Measurements from ENCODE around the gene LRTM2. TPM values are rescaled to one million over a fixed set of nuclear protein-coding genes. Genes with fewer than 3 reads are reported as not detected.
A peak's percentile ranks its signal among the peaks of the same experiment; 100 is the strongest.

The LRTM2 gene
- total RNA-seq, 2 donors from 2014 or later = not detected

DNA sequence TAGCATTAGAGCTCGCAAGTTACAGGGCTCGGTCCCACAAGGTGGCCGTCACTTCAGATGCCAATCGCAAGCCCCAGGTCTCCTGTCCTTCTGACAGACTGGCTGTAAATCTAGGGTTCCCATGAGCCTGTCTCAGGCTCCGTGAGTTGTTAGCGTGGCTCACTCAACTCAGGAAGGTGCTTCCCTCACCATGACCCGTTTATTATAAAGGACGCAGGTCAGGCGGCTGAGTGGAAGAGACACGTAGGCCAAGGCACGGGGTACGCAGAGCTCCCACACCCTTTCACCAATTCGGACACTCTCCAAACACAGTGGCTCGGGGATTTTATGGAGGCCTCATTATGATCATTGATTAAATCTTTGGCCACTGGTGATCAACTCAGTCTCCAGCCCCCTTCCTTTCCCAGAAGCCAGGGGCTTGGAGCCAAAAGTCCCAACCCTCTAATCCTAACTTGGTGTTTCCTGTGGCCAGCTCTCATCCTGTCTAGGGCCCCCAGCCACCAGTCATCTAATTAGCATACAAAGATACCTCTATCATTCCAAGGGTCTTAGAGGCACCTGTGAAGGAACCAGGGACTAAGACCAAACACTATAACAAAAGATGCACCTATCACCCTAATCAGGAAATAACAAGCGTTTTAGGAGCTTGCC lies 25.8 kb upstream of the LRTM2 start:
- TF ChIP-seq, protein P1, sequence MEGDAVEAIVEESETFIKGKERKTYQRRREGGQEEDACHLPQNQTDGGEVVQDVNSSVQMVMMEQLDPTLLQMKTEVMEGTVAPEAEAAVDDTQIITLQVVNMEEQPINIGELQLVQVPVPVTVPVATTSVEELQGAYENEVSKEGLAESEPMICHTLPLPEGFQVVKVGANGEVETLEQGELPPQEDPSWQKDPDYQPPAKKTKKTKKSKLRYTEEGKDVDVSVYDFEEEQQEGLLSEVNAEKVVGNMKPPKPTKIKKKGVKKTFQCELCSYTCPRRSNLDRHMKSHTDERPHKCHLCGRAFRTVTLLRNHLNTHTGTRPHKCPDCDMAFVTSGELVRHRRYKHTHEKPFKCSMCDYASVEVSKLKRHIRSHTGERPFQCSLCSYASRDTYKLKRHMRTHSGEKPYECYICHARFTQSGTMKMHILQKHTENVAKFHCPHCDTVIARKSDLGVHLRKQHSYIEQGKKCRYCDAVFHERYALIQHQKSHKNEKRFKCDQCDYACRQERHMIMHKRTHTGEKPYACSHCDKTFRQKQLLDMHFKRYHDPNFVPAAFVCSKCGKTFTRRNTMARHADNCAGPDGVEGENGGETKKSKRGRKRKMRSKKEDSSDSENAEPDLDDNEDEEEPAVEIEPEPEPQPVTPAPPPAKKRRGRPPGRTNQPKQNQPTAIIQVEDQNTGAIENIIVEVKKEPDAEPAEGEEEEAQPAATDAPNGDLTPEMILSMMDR (IDR thresholded peaks at IDR 0.05) = no peak
- no peak for TF ChIP-seq POLR2A (IDR thresholded peaks at IDR 0.05)
- H3K27ac ChIP-seq = no peak overlapping the region
- H3K9me3 ChIP-seq = no peaks in the 10 kb centered on the region
- no peaks in the 10 kb centered on the region for H3K36me3 ChIP-seq (replicated peaks in 1 of 2; ENCODE audit: insufficient read depth in 1 of 2, low read depth in 2 of 2)
- no peak overlapping the region for H3K4me3 ChIP-seq
- H3K4me1 ChIP-seq = peaks cover 21% of the 10 kb centered on the region
- 73 to 75% methylated on average over 10 to 15 of the region's 15 CpGs for WGBS, 2 donors
- no peaks in the 10 kb centered on the region for H3K27me3 ChIP-seq
- ATAC-seq (no peak), DNase-seq (no peak)
- intact Hi-C loops (cut with DNase I) = loop anchor here (5.0 kb wide), 2 partner anchors 133 to 142 kb away; no protein-coding TSS in a partner anchor

DNA sequence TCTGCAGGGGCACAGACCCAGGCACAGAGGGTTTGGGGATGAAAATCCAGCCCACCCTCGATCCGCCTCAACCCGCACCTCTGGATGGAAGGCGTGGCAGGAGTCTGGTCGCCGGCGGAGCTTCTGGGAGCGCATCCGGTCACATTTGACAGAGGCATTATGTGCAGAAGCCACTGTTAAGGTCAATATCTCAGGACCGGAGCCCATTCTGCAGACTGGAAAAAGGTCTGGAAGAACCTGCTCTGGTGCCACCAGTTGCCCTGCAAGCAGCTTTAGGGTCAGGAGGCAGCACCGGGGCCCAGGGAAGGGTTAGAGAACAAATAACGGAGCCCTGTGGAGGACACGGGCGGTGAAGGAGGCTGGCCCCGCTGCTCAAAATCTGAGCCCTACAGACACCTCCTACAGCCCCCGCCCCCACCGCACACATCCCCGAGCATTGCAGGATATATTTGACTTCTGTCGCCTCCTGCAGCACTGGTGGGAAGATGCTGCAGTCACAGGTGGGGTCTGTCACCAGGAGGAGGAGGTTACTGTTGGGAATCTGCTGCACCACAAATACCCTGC lies 25.1 kb upstream of the LRTM2 start:
- Histone ChIP-seq H3K4me1 (peaks cover 21% of the 10 kb centered on the region), H3K9me3 (no peaks in the 10 kb centered on the region), H3K27ac (peak overlapping the region in 1 of 4 donors; percentile 11), H3K27me3 (no peaks in the 10 kb centered on the region), H3K36me3 (replicated peaks in 1 of 2; ENCODE audit: insufficient read depth in 1 of 2, low read depth in 2 of 2) (no peaks in the 10 kb centered on the region), H3K4me3 (no peak overlapping the region)
- WGBS, 2 donors = 65 to 71% methylated on average over 15 to 19 of the region's 19 CpGs
- no peak for DNase-seq
- no peak for ATAC-seq
- intact Hi-C loops (cut with DNase I) = loop anchor here (5.0 kb wide), 1 partner anchor 132 kb away; no protein-coding TSS in a partner anchor
- TF ChIP-seq, protein P1 (IDR thresholded peaks at IDR 0.05) = no peak
- TF ChIP-seq POLR2A (IDR thresholded peaks at IDR 0.05) = no peak

DNA sequence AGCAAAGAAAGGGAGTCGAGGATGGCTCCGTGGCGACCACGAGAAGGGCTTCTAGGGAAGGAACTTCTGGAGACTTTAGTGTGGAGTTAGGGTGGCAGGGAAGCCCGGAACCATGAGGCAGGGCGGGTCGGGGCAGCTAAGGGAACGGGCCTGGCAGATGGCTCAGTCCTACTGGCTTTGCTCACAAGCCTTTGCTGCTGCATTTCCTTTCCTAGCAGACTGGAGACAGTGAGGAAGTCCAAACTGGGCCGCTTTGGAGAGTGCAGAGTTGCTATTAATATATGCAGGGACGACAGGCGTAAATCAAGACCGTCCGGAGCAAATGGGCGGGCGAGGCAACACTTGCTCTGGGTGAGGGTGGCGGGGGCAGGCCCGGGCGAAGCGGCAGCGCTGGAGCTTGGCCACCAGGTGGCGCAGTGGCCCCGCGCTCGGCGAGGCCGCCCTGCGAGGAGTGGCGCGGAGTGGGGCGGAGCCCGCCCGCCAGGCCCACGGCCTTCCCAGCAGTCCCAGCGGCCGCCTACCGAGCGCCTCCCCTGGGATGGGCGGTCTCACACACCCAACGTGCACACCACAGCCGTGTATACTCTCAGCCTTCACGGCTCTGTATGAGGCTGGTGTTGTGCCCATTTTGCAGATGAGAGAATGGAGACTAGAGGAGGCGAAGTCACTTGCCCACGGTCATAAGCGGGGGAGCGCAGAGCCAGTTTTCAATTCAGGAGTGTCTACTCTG lies 24.4 kb upstream of the LRTM2 start:
- Histone ChIP-seq H3K27ac (peak overlapping the region; percentile 32 to 80 (median 58)), H3K27me3 (no peaks in the 10 kb centered on the region), H3K36me3 (replicated peaks in 1 of 2; ENCODE audit: insufficient read depth in 1 of 2, low read depth in 2 of 2) (no peaks in the 10 kb centered on the region), H3K9me3 (no peaks in the 10 kb centered on the region), H3K4me1 (peaks cover 21% of the 10 kb centered on the region), H3K4me3 (peak overlapping the region; percentile 1 to 3)
- intact Hi-C loops (cut with DNase I) = loop anchor here (5.0 kb wide), 1 partner anchor 131 kb away; no protein-coding TSS in a partner anchor
- DNase-seq (peak; percentile 92 to 95 (median 94)), ATAC-seq (peak; percentile 95)
- WGBS, 2 donors = 4 to 7% methylated on average over 19 to 44 of the region's 45 CpGs
- TF ChIP-seq, protein P1 (IDR thresholded peaks at IDR 0.05) = peak; percentile 79 to 99 (median 98)
- peak; percentile 49 to 76 (median 72) for TF ChIP-seq POLR2A (IDR thresholded peaks at IDR 0.05)

DNA sequence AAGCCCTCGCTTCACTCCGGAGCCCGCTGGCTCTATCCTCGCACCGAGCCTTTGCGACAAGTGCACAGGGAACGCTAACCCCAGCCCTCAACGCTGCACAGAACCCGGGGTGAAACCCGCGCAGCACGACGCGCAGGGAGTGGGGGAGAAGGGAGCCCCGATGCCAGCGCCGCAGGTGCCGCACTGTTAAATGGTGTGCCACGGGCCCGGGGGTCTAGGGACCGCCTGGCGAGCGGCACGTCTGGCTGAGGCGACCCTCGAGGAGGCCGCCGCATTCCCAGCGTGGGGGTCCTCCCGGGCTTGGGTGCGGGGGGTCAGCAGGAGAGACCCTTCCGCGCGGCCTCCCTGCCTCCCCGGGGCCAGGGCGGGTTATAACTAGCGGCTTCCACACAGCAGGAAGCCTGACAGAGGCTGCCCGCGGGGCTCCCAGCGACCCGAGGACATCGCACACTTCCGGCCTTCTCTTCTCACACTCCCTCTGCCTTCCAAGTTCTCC lies 23.8 kb upstream of the LRTM2 start:
- peak in 1 of 3 donors; percentile 4 for TF ChIP-seq POLR2A (IDR thresholded peaks at IDR 0.05)
- TF ChIP-seq, protein P1 (IDR thresholded peaks at IDR 0.05) = no peak
- 5% methylated on average over 43 of the region's 43 CpGs; no CpG with 5 or more reads in 1 of the 2 donors for WGBS, 2 donors
- Histone ChIP-seq H3K9me3 (no peaks in the 10 kb centered on the region), H3K27ac (peak overlapping the region; percentile 32 to 80 (median 58)), H3K36me3 (replicated peaks in 1 of 2; ENCODE audit: insufficient read depth in 1 of 2, low read depth in 2 of 2) (no peaks in the 10 kb centered on the region), H3K4me1 (peaks cover 18% of the 10 kb centered on the region), H3K27me3 (no peaks in the 10 kb centered on the region), H3K4me3 (peak overlapping the region; percentile 1 to 3)
- DNase-seq (peak in 3 of 4 donors; percentile 41 to 47 (median 42)), ATAC-seq (peak; percentile 34)
- intact Hi-C loops (cut with DNase I) = loop anchor here (5.0 kb wide), 1 partner anchor 131 kb away; no protein-coding TSS in a partner anchor

Data from body of pancreas (tissue), 4 donors.